ENCODE measurements around the gene ZFAND2A.

GRCh38 chr7:1109581-1110310, 50.2 kb downstream of the ZFAND2A start:
- TF ChIP-seq CTCF (IDR thresholded peaks at IDR 0.05; ENCODE audit: extremely low read depth in 1 of 2, insufficient read depth in 1 of 2, low read depth in 1 of 2, low read length in 2 of 2), result no peak
- TF ChIP-seq POLR2A (IDR thresholded peaks at IDR 0.05; ENCODE audit: low read depth, low read length), result no peak
- no peak for TF ChIP-seq MYC (IDR thresholded peaks at IDR 0.05; ENCODE audit: low read depth, low read length)
- no peak for TF ChIP-seq EZH2 (IDR thresholded peaks at IDR 0.05; ENCODE audit: borderline replicate concordance, low read depth, low read length, severe bottlenecking)
- TF ChIP-seq POLR2AphosphoS5 (IDR thresholded peaks at IDR 0.05; ENCODE audit: insufficient read depth, low read depth, low read length), result no peak
- TF ChIP-seq MAX (IDR thresholded peaks at IDR 0.05; ENCODE audit: insufficient read depth, insufficient read length), result no peak
- no peak for TF ChIP-seq JUN (IDR thresholded peaks at IDR 0.05; ENCODE audit: borderline replicate concordance, insufficient read depth, insufficient read length, low read depth)
- TF ChIP-seq FOS (IDR thresholded peaks at IDR 0.05; ENCODE audit: borderline replicate concordance, insufficient read depth, low read length), result no peak
- TF ChIP-seq GATA2 (IDR thresholded peaks at IDR 0.05; ENCODE audit: insufficient read depth, insufficient read length, low read depth, low read length), result no peak
